Ecto neural progenitor cell (in vitro differentiated cells): ENCODE data around the gene GBX1.
A peak's percentile ranks its signal among the peaks of the same experiment; 100 is the strongest.

Source experiments
- DNase-seq: peaks from one replicate; pipeline ENCODE4 v3.0.0-alpha.2; 2018; ENCODE audit warnings: low spot score

Gene GBX1

GRCh38 chr7:151167197-151167961 is at the start of gene GBX1:
Gene GBX1, minus strand, starts transcription at chr7:151167694. Its CDS starts 146 bp downstream, at chr7:151167548.
- peak; percentile 76 for DNase-seq

- no peak for DNase-seq
Observed at GRCh38 chr7:151215396-151215795, 47.9 kb upstream of the GBX1 start.

- no peak for DNase-seq
Observed at GRCh38 chr7:151213826-151214225, 46.3 kb upstream of the GBX1 start.

GRCh38 chr7:151212626-151213025 is 45.1 kb upstream of the GBX1 start:
- DNase-seq, result no peak

- DNase-seq, result no peak
Observed at GRCh38 chr7:151211155-151211772, 43.8 kb upstream of the GBX1 start.

GRCh38 chr7:151210087-151210854 is 42.8 kb upstream of the GBX1 start, which contains the start of gene H2BK1:
Gene H2BK1, minus strand, starts transcription at chr7:151210488. Its CDS starts 170 bp downstream, at chr7:151210318.
- no peak for DNase-seq

- DNase-seq, result no peak
Observed at GRCh38 chr7:151209588-151209987, 42.1 kb upstream of the GBX1 start.

- DNase-seq, result no peak
Observed at GRCh38 chr7:151208253-151208862, 40.9 kb upstream of the GBX1 start.

- no peak for DNase-seq
Observed at GRCh38 chr7:151207804-151208203, 40.3 kb upstream of the GBX1 start.

GRCh38 chr7:151207315-151207714 is 39.8 kb upstream of the GBX1 start:
- no peak for DNase-seq

GRCh38 chr7:151206914-151207313 is 39.4 kb upstream of the GBX1 start:
- no peak for DNase-seq

GRCh38 chr7:151205730-151206129 is 38.2 kb upstream of the GBX1 start:
- DNase-seq, result no peak

- no peak for DNase-seq
Observed at GRCh38 chr7:151204383-151205032, 37.0 kb upstream of the GBX1 start.

GRCh38 chr7:151202836-151203235 is 35.3 kb upstream of the GBX1 start:
- DNase-seq, result no peak

GRCh38 chr7:151201751-151202150 is 34.3 kb upstream of the GBX1 start:
- DNase-seq, result no peak

GRCh38 chr7:151201344-151201743 is 33.9 kb upstream of the GBX1 start:
- DNase-seq, result no peak

- DNase-seq, result peak; percentile 69
Observed at GRCh38 chr7:151198945-151199848, 31.7 kb upstream of the GBX1 start.

- DNase-seq, result no peak
Observed at GRCh38 chr7:151197932-151198331, 30.4 kb upstream of the GBX1 start.

GRCh38 chr7:151195616-151196450 is 28.3 kb upstream of the GBX1 start:
- DNase-seq, result no peak

GRCh38 chr7:151194188-151194587 is 26.7 kb upstream of the GBX1 start:
- no peak for DNase-seq
